OCI-LY3 (cell line): ENCODE results near the gene STX1B.
"Not testable (repeated sequence)": the region's sequence is repeated elsewhere in the genome, so short reads cannot be mapped to it uniquely, and the experiment has no call there.

Source experiments
- H2AFZ ChIP-seq: fragments of 200-600, 300-600 bp; shearing (Covaris generic); 2 replicates; pipeline ENCODE4 v1.6.0; 2014; ENCODE audit warnings: antibody characterized with exemption, low read depth, low read length
- H3K27ac ChIP-seq: fragments of 200-600, 300-600 bp; sonication (generic); 2 replicates; pipeline ENCODE4 v1.5.1; 2014; ENCODE audit warnings: mild to moderate bottlenecking, low read length, moderate library complexity, mixed read lengths
- H3K27me3 ChIP-seq: fragments of 200-600, 300-600 bp; sonication (generic); 2 replicates; pipeline ENCODE4 v1.6.1; 2014; ENCODE audit warnings: low read depth, low read length, mixed read lengths
- H3K36me3 ChIP-seq: fragments of 200-600, 300-600 bp; sonication (generic); replicated peaks from 2 replicates; pipeline ENCODE3; 2014; ENCODE audit warnings: low read depth, low read length, mixed read lengths
- H3K4me1 ChIP-seq: fragments of 300-600, 200-600 bp; sonication (generic); 2 replicates; pipeline ENCODE4 v1.6.1; 2014; ENCODE audit warnings: low read length, mixed read lengths
- H3K4me2 ChIP-seq: fragments of 200-600, 300-600 bp; sonication (generic); 2 replicates; pipeline ENCODE4 v1.6.1; 2014; ENCODE audit warnings: low read length, mixed read lengths
- H3K4me3 ChIP-seq: fragments of 300-600, 200-600 bp; sonication (generic); 2 replicates; pipeline ENCODE4 v1.5.1; 2014; ENCODE audit warnings: antibody characterized with exemption, mild to moderate bottlenecking, low read length, moderate library complexity
- H3K79me2 ChIP-seq: fragments of 300-600, 200-600 bp; shearing (Covaris generic); 2 replicates; pipeline ENCODE4 v1.6.1; 2014; ENCODE audit warnings: mild to moderate bottlenecking, low read length, mixed read lengths
- H3K9ac ChIP-seq: fragments of 300-600, 200-600 bp; shearing (Covaris generic); 2 replicates; pipeline ENCODE4 v1.6.0; 2014; ENCODE audit warnings: mild to moderate bottlenecking, low read length, moderate library complexity
- H3K9me3 ChIP-seq: fragments of 200-600, 300-600 bp; shearing (Covaris generic); 2 replicates; pipeline ENCODE4 v1.6.1; 2014; ENCODE audit warnings: low read length, mixed read lengths; ENCODE audit not compliant: insufficient read depth
- H4K20me1 ChIP-seq: fragments of 200-600, 300-600 bp; sonication (generic); 2 replicates; pipeline ENCODE4 v1.6.1; 2016; ENCODE audit warnings: low read length, mixed read lengths; ENCODE audit not compliant: insufficient read depth
- EZH2phosphoT487 ChIP-seq: fragments of 200-600 bp; shearing (Covaris generic); IDR thresholded peaks from 2 replicates; pipeline ENCODE4 v1.6.1; 2018; ENCODE audit warnings: antibody characterized with exemption, mixed run types, low read depth
- TF ChIP-seq, protein P1 (sequence below): fragments of 200-600, 300-600 bp; sonication (generic); IDR thresholded peaks from 2 replicates; pipeline ENCODE4 v1.5.1; 2014; ENCODE audit warnings: antibody characterized with exemption, low read length, low read depth

The STX1B gene

GRCh38 chr16:30942426-30942806 lies 68.0 kb downstream of the STX1B start:
- Histone ChIP-seq H3K79me2 (no peaks in the 10 kb centered on the region), H3K4me1 (peaks cover 9% of the 10 kb centered on the region), H3K9me3 (no peaks in the 10 kb centered on the region), H4K20me1 (no peaks in the 10 kb centered on the region), H3K27me3 (no peaks in the 10 kb centered on the region), H3K9ac (no peak overlapping the region), H3K27ac (no peak overlapping the region), H3K4me3 (peak overlapping the region; percentile 56), H2AFZ (peak overlapping the region; percentile 66; the same call in 1 of the 2 replicates), H3K36me3 (peaks cover 14% of the 10 kb centered on the region), H3K4me2 (peak overlapping the region; percentile 63)
- TF ChIP-seq, protein P1, sequence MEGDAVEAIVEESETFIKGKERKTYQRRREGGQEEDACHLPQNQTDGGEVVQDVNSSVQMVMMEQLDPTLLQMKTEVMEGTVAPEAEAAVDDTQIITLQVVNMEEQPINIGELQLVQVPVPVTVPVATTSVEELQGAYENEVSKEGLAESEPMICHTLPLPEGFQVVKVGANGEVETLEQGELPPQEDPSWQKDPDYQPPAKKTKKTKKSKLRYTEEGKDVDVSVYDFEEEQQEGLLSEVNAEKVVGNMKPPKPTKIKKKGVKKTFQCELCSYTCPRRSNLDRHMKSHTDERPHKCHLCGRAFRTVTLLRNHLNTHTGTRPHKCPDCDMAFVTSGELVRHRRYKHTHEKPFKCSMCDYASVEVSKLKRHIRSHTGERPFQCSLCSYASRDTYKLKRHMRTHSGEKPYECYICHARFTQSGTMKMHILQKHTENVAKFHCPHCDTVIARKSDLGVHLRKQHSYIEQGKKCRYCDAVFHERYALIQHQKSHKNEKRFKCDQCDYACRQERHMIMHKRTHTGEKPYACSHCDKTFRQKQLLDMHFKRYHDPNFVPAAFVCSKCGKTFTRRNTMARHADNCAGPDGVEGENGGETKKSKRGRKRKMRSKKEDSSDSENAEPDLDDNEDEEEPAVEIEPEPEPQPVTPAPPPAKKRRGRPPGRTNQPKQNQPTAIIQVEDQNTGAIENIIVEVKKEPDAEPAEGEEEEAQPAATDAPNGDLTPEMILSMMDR = no peak
- TF ChIP-seq EZH2phosphoT487 = no peak

GRCh38 chr16:30941600-30942425 lies 68.6 kb downstream of the STX1B start:
- H3K4me2 ChIP-seq = peak overlapping the region; percentile 63

GRCh38 chr16:30939571-30939970 lies 70.9 kb downstream of the STX1B start:
- not testable (repeated sequence) for H3K4me3 ChIP-seq, H3K4me2 ChIP-seq, H3K9ac ChIP-seq, H3K4me1 ChIP-seq, H4K20me1 ChIP-seq, H3K27me3 ChIP-seq, H2AFZ ChIP-seq, H3K9me3 ChIP-seq, H3K27ac ChIP-seq, H3K79me2 ChIP-seq, H3K36me3 ChIP-seq

More at GRCh38 chr16:30941600-30942425, 68.6 kb downstream of the STX1B start:
- no peaks in the 10 kb centered on the region for H3K79me2 ChIP-seq
- peaks cover 14% of the 10 kb centered on the region for H3K36me3 ChIP-seq
- peak overlapping the region; percentile 56 for H3K4me3 ChIP-seq
- TF ChIP-seq EZH2phosphoT487 = no peak
- TF ChIP-seq, protein P1 = peak; percentile 83
- H3K27me3 ChIP-seq = no peaks in the 10 kb centered on the region
- H4K20me1 ChIP-seq = no peaks in the 10 kb centered on the region
- peak overlapping the region; percentile 66; the same call in 1 of the 2 replicates for H2AFZ ChIP-seq
- H3K4me1 ChIP-seq = peaks cover 9% of the 10 kb centered on the region
- no peaks in the 10 kb centered on the region for H3K9me3 ChIP-seq
- H3K27ac ChIP-seq = no peak overlapping the region
- no peak overlapping the region for H3K9ac ChIP-seq
